PC-3 (cell line): ENCODE results near the gene MASP1. TPM values are rescaled to one million over a fixed set of nuclear protein-coding genes. Genes with fewer than 3 reads are reported as not detected.

Experiments
- ATAC-seq: fragments of 200-7000 bp; cut with Tn5 transposase; 2 replicates; pipeline ENCODE4 v1.9.1; 2020; ENCODE audit warnings: mild to moderate bottlenecking, moderate library complexity
- BruUV-seq: library from RNA; stranded (reverse); fragments of 400-500 nt; replicated peaks from 2 replicates; lab custom pipeline; 2021; lab: Mats Ljungman, UMichigan
- CTCF ChIA-PET: fragments of 300-600 bp; sonication (Branson Sonifier 250); formaldehyde crosslinking; loops from one replicate; lab custom pipeline; 2022; ENCODE audit warnings: antibody characterized with exemption; lab: Charles Lee
- POLR2A ChIA-PET: fragments of 300-600 bp; sonication (Branson Sonifier 250); formaldehyde crosslinking; loops from one replicate; lab custom pipeline; 2022; ENCODE audit warnings: antibody characterized with exemption; ENCODE audit not compliant: unreplicated experiment; lab: Charles Lee
- DNase-seq: peaks from one replicate; pipeline ENCODE4 v3.0.0-alpha.2; 2015
- H2AFZ ChIP-seq: fragments of 300-600 bp; sonication (generic); 2 replicates; pipeline ENCODE4 v1.6.0; 2016; ENCODE audit warnings: antibody characterized with exemption, low read length
- H3F3A ChIP-seq: fragments of 300-600 bp; sonication (generic); one replicate; pipeline ENCODE4 v1.6.0; 2017; ENCODE audit warnings: antibody characterized with exemption, low read length, control low read depth, mild to moderate bottlenecking; ENCODE audit not compliant: unreplicated experiment
- H3K27ac ChIP-seq: fragments of 300-600 bp; sonication (generic); 2 replicates; pipeline ENCODE4 v1.5.1; 2016; ENCODE audit warnings: mild to moderate bottlenecking, low read length
- H3K27me3 ChIP-seq: fragments of 300-600 bp; sonication (generic); 2 replicates; pipeline ENCODE4 v1.6.1; 2016; ENCODE audit warnings: low read length, mixed read lengths
- H3K36me3 ChIP-seq: fragments of 300-600 bp; sonication (generic); 2 replicates; pipeline ENCODE4 v1.6.1; 2016; ENCODE audit warnings: low read depth, mixed run types, low read length, mixed read lengths
- H3K4me1 ChIP-seq: fragments of 300-600 bp; sonication (generic); 2 replicates; pipeline ENCODE4 v1.5.1; 2016; ENCODE audit warnings: low read length; ENCODE audit not compliant: insufficient read depth
- H3K4me2 ChIP-seq: fragments of 300-600 bp; sonication (generic); 2 replicates; pipeline ENCODE4 v1.6.0; 2016; ENCODE audit warnings: low read length
- H3K4me3 ChIP-seq: fragments of 300-600 bp; sonication (generic); 2 replicates; pipeline ENCODE4 v1.5.1; 2016; ENCODE audit warnings: mild to moderate bottlenecking, low read length, mixed read lengths
- H3K79me2 ChIP-seq: fragments of 300-600 bp; sonication (generic); 2 replicates; pipeline ENCODE4 v1.6.1; 2017; ENCODE audit warnings: low read length, mixed read lengths
- H3K9ac ChIP-seq: fragments of 300-600 bp; sonication (generic); 2 replicates; pipeline ENCODE4 v1.6.0; 2016; ENCODE audit warnings: mild to moderate bottlenecking, low read length
- H3K9me2 ChIP-seq: fragments of 300-600 bp; sonication (generic); replicated peaks from 2 replicates; pipeline ENCODE4 v1.6.1; 2016; ENCODE audit warnings: mixed run types, low read length, mixed read lengths
- H3K9me3 ChIP-seq: fragments of 300-600 bp; sonication (generic); 2 replicates; pipeline ENCODE4 v1.6.1; 2016; ENCODE audit warnings: low read length, mixed read lengths
- H4K20me1 ChIP-seq: fragments of 300-600 bp; sonication (generic); 2 replicates; pipeline ENCODE4 v1.6.1; 2016; ENCODE audit warnings: low read length, mixed read lengths
- EZH2 ChIP-seq: fragments of 300-600 bp; sonication (generic); IDR thresholded peaks from one replicate; pipeline ENCODE4 v1.6.1; 2017; ENCODE audit warnings: antibody characterized with exemption, mild to moderate bottlenecking, low read length; ENCODE audit not compliant: unreplicated experiment
- EZH2phosphoT487 ChIP-seq: fragments of 300-600 bp; sonication (generic); IDR thresholded peaks from 2 replicates; pipeline ENCODE4 v1.6.1; 2018; ENCODE audit warnings: mild to moderate bottlenecking, antibody characterized with exemption, low read length, borderline replicate concordance
- intact Hi-C: fragments of 100-400 bp; cut with micrococcal nuclease; formaldehyde crosslinking; loops from 2 replicates; pipeline ENCODE4 v1.9.0; 2023
- total RNA-seq: library from RNA; depleted of rRNA; stranded (reverse); fragments of >200 nt; gene quantifications from 2 replicates; pipeline ENCODE4 v1.2.3, GENCODE V29; 2014
- TF ChIP-seq, protein P1 (sequence below): fragments of 300-600 bp; sonication (generic); conservative IDR thresholded peaks from 2 replicates; pipeline ENCODE4 v1.5.1; 2017; ENCODE audit warnings: antibody characterized with exemption, low read depth, mild to moderate bottlenecking, low read length

MASP1 gene
- total RNA-seq, 1 experiment from 2014 or later: 0.07 TPM

DNA sequence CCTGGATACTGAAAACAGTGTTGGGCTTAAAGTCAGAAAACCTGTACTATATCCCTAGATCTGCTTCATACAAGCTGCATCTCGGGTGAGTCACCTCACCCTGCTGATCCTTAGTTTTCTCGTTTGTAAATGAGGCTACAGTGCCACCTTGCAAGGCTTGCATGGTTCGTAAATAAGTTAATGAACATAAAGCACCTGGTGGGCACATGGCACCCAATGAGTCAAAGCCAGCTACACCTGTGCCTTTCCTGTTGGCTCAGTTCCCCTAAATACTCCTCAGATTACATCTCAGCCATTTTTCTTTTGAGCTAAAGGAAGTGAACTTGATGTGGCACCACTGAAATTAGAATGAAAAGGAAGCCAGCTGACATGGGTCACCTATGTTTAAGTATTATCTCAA is 67.7 kb downstream of the MASP1 start:
- Histone ChIP-seq H3K27me3 (no peaks in the 10 kb centered on the region), H2AFZ (no peak overlapping the region), H3K4me2 (peak overlapping the region; percentile 9; the same call in 1 of the 2 replicates), H3K4me1 (peaks cover 19% of the 10 kb centered on the region), H3F3A (no peaks in the 10 kb centered on the region), H3K4me3 (no peak overlapping the region), H3K79me2 (no peaks in the 10 kb centered on the region), H4K20me1 (no peaks in the 10 kb centered on the region), H3K9ac (no peak overlapping the region), H3K36me3 (no peaks in the 10 kb centered on the region), H3K27ac (no peak overlapping the region), H3K9me3 (no peaks in the 10 kb centered on the region), H3K9me2 (no peaks in the 10 kb centered on the region)
- CTCF ChIA-PET: interaction anchor here (0.6 to 1.8 kb wide), 3 partner anchors 59 to 675 kb away, joined by 4 to 7 read pairs (median 5); no protein-coding TSS in a partner anchor
- POLR2A ChIA-PET: no interaction called here
- TF ChIP-seq EZH2: no peak
- no peak for TF ChIP-seq EZH2phosphoT487
- TF ChIP-seq, protein P1, sequence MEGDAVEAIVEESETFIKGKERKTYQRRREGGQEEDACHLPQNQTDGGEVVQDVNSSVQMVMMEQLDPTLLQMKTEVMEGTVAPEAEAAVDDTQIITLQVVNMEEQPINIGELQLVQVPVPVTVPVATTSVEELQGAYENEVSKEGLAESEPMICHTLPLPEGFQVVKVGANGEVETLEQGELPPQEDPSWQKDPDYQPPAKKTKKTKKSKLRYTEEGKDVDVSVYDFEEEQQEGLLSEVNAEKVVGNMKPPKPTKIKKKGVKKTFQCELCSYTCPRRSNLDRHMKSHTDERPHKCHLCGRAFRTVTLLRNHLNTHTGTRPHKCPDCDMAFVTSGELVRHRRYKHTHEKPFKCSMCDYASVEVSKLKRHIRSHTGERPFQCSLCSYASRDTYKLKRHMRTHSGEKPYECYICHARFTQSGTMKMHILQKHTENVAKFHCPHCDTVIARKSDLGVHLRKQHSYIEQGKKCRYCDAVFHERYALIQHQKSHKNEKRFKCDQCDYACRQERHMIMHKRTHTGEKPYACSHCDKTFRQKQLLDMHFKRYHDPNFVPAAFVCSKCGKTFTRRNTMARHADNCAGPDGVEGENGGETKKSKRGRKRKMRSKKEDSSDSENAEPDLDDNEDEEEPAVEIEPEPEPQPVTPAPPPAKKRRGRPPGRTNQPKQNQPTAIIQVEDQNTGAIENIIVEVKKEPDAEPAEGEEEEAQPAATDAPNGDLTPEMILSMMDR: no peak
- BruUV-seq: no TSS peak
- intact Hi-C loops: no loop called here
- peak; percentile 33 for ATAC-seq
- DNase-seq: peak; percentile 71

DNA sequence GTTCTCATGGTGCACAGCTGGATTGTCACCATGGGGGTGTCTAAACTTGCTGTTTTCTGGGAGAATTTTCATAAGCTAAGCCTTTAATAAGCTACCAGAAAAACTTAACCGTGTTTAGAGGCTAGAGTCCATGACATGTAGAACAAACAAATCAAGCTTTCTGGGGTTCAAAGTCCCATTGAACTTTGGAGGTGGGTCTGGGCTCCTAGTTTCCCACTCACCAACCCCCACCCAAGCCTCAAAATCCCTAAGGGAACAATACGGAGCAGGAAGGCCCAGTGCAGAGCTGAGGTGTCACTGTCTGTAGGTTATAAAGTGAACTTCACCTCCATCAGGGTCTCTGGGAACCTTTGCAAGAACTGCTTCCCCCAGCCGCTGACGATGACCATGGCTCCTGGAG is 68.7 kb downstream of the MASP1 start:
- no peak overlapping the region for H3K9ac ChIP-seq
- no TSS peak for BruUV-seq
- intact Hi-C loops: no loop called here
- H2AFZ ChIP-seq: no peak overlapping the region
- no peak overlapping the region for H3K4me2 ChIP-seq
- no peaks in the 10 kb centered on the region for H3F3A ChIP-seq
- no peak overlapping the region for H3K27ac ChIP-seq
- no peaks in the 10 kb centered on the region for H4K20me1 ChIP-seq
- POLR2A ChIA-PET: no interaction called here
- ATAC-seq (no peak), DNase-seq (no peak)
- no peaks in the 10 kb centered on the region for H3K27me3 ChIP-seq
- H3K36me3 ChIP-seq: no peaks in the 10 kb centered on the region
- H3K4me1 ChIP-seq: peaks cover 14% of the 10 kb centered on the region
- no peaks in the 10 kb centered on the region for H3K79me2 ChIP-seq
- no peak overlapping the region for H3K4me3 ChIP-seq
- no peaks in the 10 kb centered on the region for H3K9me3 ChIP-seq
- H3K9me2 ChIP-seq: no peaks in the 10 kb centered on the region
- CTCF ChIA-PET: interaction anchor here (1.8 kb wide), 1 partner anchor 374 kb away, joined by 5 read pairs; no protein-coding TSS in a partner anchor
- TF ChIP-seq, protein P1: no peak
- TF ChIP-seq EZH2phosphoT487 (no peak), EZH2 (no peak)

DNA sequence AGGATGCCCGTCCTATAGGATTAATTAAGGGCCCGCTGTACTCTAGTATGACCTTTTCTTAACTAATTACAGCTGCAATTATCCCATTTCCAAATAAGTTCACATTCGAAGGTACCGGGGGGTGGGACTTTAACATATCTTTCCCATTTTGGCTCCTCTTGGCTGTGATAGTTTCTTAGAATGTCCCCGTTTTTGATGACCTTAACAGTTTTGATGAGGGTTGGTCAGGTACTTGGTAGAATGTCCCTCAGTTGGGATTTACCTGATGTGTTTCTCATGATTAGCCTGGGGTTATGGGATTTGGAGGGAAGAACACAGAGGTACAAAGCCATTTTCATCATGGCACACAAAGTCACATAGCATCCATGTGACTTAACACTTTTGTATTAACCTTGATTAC is 76.1 kb downstream of the MASP1 start:
- ATAC-seq (no peak), DNase-seq (no peak)
- H3K4me1 ChIP-seq: peaks cover 6% of the 10 kb centered on the region
- no peak overlapping the region for H3K4me2 ChIP-seq
- no peaks in the 10 kb centered on the region for H4K20me1 ChIP-seq
- H3K9me3 ChIP-seq: no peaks in the 10 kb centered on the region
- TF ChIP-seq EZH2phosphoT487: no peak
- TF ChIP-seq, protein P1: no peak
- TF ChIP-seq EZH2: no peak
- no peak overlapping the region for H2AFZ ChIP-seq
- ChIA-PET POLR2A (no interaction called here), CTCF (no interaction called here)
- H3K36me3 ChIP-seq: no peaks in the 10 kb centered on the region
- no TSS peak for BruUV-seq
- intact Hi-C loops: no loop called here
- H3K9ac ChIP-seq: no peak overlapping the region
- H3K9me2 ChIP-seq: no peaks in the 10 kb centered on the region
- no peaks in the 10 kb centered on the region for H3K79me2 ChIP-seq
- no peaks in the 10 kb centered on the region for H3K27me3 ChIP-seq
- no peak overlapping the region for H3K27ac ChIP-seq
- no peak overlapping the region for H3K4me3 ChIP-seq
- no peaks in the 10 kb centered on the region for H3F3A ChIP-seq
